SK-N-SH (cell line): Measurements from ENCODE around the gene THAP8. TPM values are rescaled to one million over a fixed set of nuclear protein-coding genes. Genes with fewer than 3 reads are reported as not detected.

Source experiments
- CTCF ChIA-PET: fragments of 300-600, 350-600 bp; formaldehyde crosslinking; extraction: SDS; loops from one replicate; lab custom pipeline; 2021; lab: Yijun Ruan, JAX
- POLR2A ChIA-PET: fragments of 350-600 bp; sonication (Branson Sonifier 250); formaldehyde crosslinking; extraction: SDS; loops from one replicate; lab custom pipeline; 2020; ENCODE audit warnings: antibody characterized with exemption, inconsistent platforms; lab: Yijun Ruan, JAX
- DNase-seq: peaks from one replicate; pipeline ENCODE4 v3.0.0; 2012
- H2AFZ ChIP-seq: fragments of 200-600 bp; sonication (generic); 2 replicates; pipeline ENCODE4 v1.8.1; 2016; ENCODE audit warnings: antibody characterized with exemption, mild to moderate bottlenecking, low read depth
- H3F3A ChIP-seq: fragments of 200-600 bp; sonication (generic); replicated peaks from 2 replicates; pipeline ENCODE3; 2016; ENCODE audit warnings: antibody characterized with exemption, mild to moderate bottlenecking; ENCODE audit not compliant: insufficient read depth
- H3K27ac ChIP-seq, 2 experiments: fragments of 200-500 bp in 1 of 2; fragments of 200-600 bp in 1 of 2; sonication (Bioruptor generic) in 1 of 2; sonication (generic), shearing (Covaris generic) in 1 of 2; 2 replicates each; pipeline versions ENCODE4 v1.5.1 to v1.6.1; 2014 to 2016; ENCODE audit warnings: low read depth in 2 of 2, inconsistent platforms in 1 of 2, low read length in 1 of 2, mild to moderate bottlenecking in 1 of 2, mixed read lengths in 1 of 2
- H3K27me3 ChIP-seq: fragments of 200-600 bp; sonication (generic), shearing (Covaris generic); 2 replicates; pipeline ENCODE4 v1.6.1; 2016; ENCODE audit warnings: mixed run types; ENCODE audit not compliant: insufficient read depth
- H3K36me3 ChIP-seq, 2 experiments: fragments of 200-500 bp in 1 of 2; fragments of 200-600 bp in 1 of 2; sonication (Bioruptor generic) in 1 of 2; sonication (generic) in 1 of 2; replicated peaks in 1 of 2; 2 replicates each; pipeline versions ENCODE3 to v1.5.1; 2014 to 2016; ENCODE audit warnings: low read length in 1 of 2, mild to moderate bottlenecking in 1 of 2; ENCODE audit not compliant: insufficient read depth in 2 of 2, control insufficient read depth in 1 of 2
- H3K4me1 ChIP-seq, 2 experiments: fragments of 200-500 bp in 1 of 2; fragments of 200-600 bp in 1 of 2; sonication (Bioruptor generic) in 1 of 2; sonication (generic), shearing (Covaris generic) in 1 of 2; 2 replicates each; pipeline versions ENCODE4 v1.5.1 to v1.6.1; 2014 to 2016; ENCODE audit warnings: low read depth in 1 of 2, low read length in 1 of 2, mixed run types in 1 of 2; ENCODE audit not compliant: insufficient read depth in 2 of 2, control insufficient read depth in 1 of 2
- H3K4me2 ChIP-seq: fragments of 200-600 bp; sonication (generic), shearing (Covaris generic); 2 replicates; pipeline ENCODE4 v1.6.1; 2017; ENCODE audit warnings: mixed run types
- H3K4me3 ChIP-seq, 2 experiments: fragments of 200-500 bp in 1 of 2; fragments of 200-600 bp in 1 of 2; sonication (Bioruptor generic) in 1 of 2; sonication (generic), shearing (Covaris generic) in 1 of 2; 2 replicates each; pipeline versions ENCODE4 v1.5.1 to v1.8.1; 2014 to 2016; ENCODE audit warnings: low read depth in 2 of 2, inconsistent platforms in 1 of 2, low read length in 1 of 2, mild to moderate bottlenecking in 1 of 2, mixed read lengths in 1 of 2, moderate library complexity in 1 of 2
- H3K79me2 ChIP-seq: fragments of 200-600 bp; sonication (generic); 2 replicates; pipeline ENCODE4 v1.8.1; 2017; ENCODE audit warnings: mild to moderate bottlenecking; ENCODE audit not compliant: insufficient read depth
- H3K9ac ChIP-seq: fragments of 200-600 bp; sonication (generic); 2 replicates; pipeline ENCODE4 v1.6.1; 2017; ENCODE audit warnings: mixed run types
- H3K9me2 ChIP-seq: fragments of 200-600 bp; sonication (generic); 2 replicates; pipeline ENCODE4 v1.6.1; 2017; ENCODE audit warnings: mixed run types
- H3K9me3 ChIP-seq: fragments of 200-600 bp; sonication (generic); 2 replicates; pipeline ENCODE4 v1.6.1; 2017; ENCODE audit warnings: mixed run types, mild to moderate bottlenecking, moderate library complexity
- H4K20me1 ChIP-seq: fragments of 200-600 bp; sonication (generic); 2 replicates; pipeline ENCODE4 v1.6.1; 2017; ENCODE audit warnings: mild to moderate bottlenecking, mixed run types; ENCODE audit not compliant: insufficient read depth
- CHD2 ChIP-seq: fragments of 150-350 bp; IDR thresholded peaks from 2 replicates; pipeline ENCODE4 v1.6.1; 2018; ENCODE audit warnings: low read length; ENCODE audit not compliant: partially characterized antibody
- CTCF ChIP-seq: fragments of 200-600 bp; sonication (generic); IDR thresholded peaks from 2 replicates; pipeline ENCODE4 v1.6.1; 2017; ENCODE audit warnings: antibody characterized with exemption, mild to moderate bottlenecking, moderate library complexity
- ELF1 ChIP-seq: IDR thresholded peaks from 2 replicates; pipeline ENCODE4 v1.4.0; 2012
- EP300 ChIP-seq, 2 experiments: IDR thresholded peaks; 2 replicates each; pipeline versions ENCODE4 v1.4.0 to v1.6.1; 2012; ENCODE audit warnings: borderline replicate concordance in 1 of 2, low read depth in 1 of 2, low read length in 1 of 2
- FOSL2 ChIP-seq: IDR thresholded peaks from 2 replicates; pipeline ENCODE4 v1.4.0; 2012; ENCODE audit warnings: low read depth, mild to moderate bottlenecking, moderate library complexity, borderline replicate concordance
- GABPA ChIP-seq: IDR thresholded peaks from 2 replicates; pipeline ENCODE4 v1.4.0; 2012; ENCODE audit warnings: low read depth, mild to moderate bottlenecking
- GATA2 ChIP-seq: sonication (generic); formaldehyde crosslinking; IDR thresholded peaks from 2 replicates; pipeline ENCODE4 v1.5.0; 2020; ENCODE audit warnings: mild to moderate bottlenecking, missing genetic modification reagents
- JUND ChIP-seq: IDR thresholded peaks from 2 replicates; pipeline ENCODE4 v1.4.0; 2012
- MAX ChIP-seq: IDR thresholded peaks from 2 replicates; pipeline ENCODE4 v1.4.0; 2012; ENCODE audit warnings: low read depth
- MEF2A ChIP-seq: IDR thresholded peaks from 2 replicates; pipeline ENCODE4 v1.4.0; 2012; ENCODE audit warnings: low read depth, borderline replicate concordance
- MXI1 ChIP-seq: IDR thresholded peaks from 2 replicates; pipeline ENCODE4 v1.6.1; 2012; ENCODE audit warnings: mild to moderate bottlenecking, low read depth, low read length, improper control_type of control experiment
- NRF1 ChIP-seq: IDR thresholded peaks from 2 replicates; pipeline ENCODE4 v1.6.1; 2012; ENCODE audit warnings: low read depth, mild to moderate bottlenecking, low read length
- POLR2AphosphoS5 ChIP-seq: IDR thresholded peaks from 2 replicates; pipeline ENCODE4 v1.6.1; 2012; ENCODE audit warnings: low read depth, low read length
- RAD21 ChIP-seq: IDR thresholded peaks from 2 replicates; pipeline ENCODE4 v1.6.1; 2012; ENCODE audit warnings: mild to moderate bottlenecking, low read length
- RFX5 ChIP-seq: IDR thresholded peaks from 2 replicates; pipeline ENCODE4 v1.6.1; 2012; ENCODE audit warnings: mild to moderate bottlenecking, improper control_type of control experiment, low read length
- TAF1 ChIP-seq: IDR thresholded peaks from 2 replicates; pipeline ENCODE4 v1.6.1; 2012; ENCODE audit warnings: low read depth, mild to moderate bottlenecking, low read length, moderate library complexity, borderline replicate concordance
- TEAD4 ChIP-seq: IDR thresholded peaks from 2 replicates; pipeline ENCODE4 v1.4.0; 2012; ENCODE audit warnings: mild to moderate bottlenecking, borderline replicate concordance; ENCODE audit not compliant: insufficient read depth
- USF2 ChIP-seq: fragments of 150-350 bp; IDR thresholded peaks from 2 replicates; pipeline ENCODE4 v1.6.1; 2017; ENCODE audit warnings: antibody characterized with exemption, low read length, low read depth, borderline replicate concordance
- YY1 ChIP-seq: IDR thresholded peaks from 2 replicates; pipeline ENCODE4 v1.4.0; 2012; ENCODE audit warnings: low read depth, mild to moderate bottlenecking
- ZBTB33 ChIP-seq: IDR thresholded peaks from 2 replicates; pipeline ENCODE4 v1.4.0; 2012; ENCODE audit warnings: low read depth, borderline replicate concordance
- WGBS: methylation state at CpG from one replicate; pipeline ENCODE4 v1.1.6; 2017; ENCODE audit warnings: low lambda C conversion rate; 5-methylcytosine and 5-hydroxymethylcytosine counted together
- polyA plus RNA-seq, 3 experiments: library from polyadenylated mRNA; depleted of rRNA; stranded (reverse); fragments of >200 nt; gene quantifications; 2 replicates each; pipeline ENCODE4 v1.2.3, GENCODE V29; 2012

The THAP8 gene
- polyA plus RNA-seq, 1 of the 3 experiments (the other 2 are of a cell fraction), result 6.3 TPM

- Histone ChIP-seq H3K4me3 (peak within 1 kb of the TSS; percentile 2 to 6; a peak in 2 of 4 replicates), H3K4me1 (peaks cover 0 to 21% of the 10 kb centered on the region in 2 experiments; a peak in 1 of 4 replicates), H3K36me3 (no peaks in the 10 kb centered on the region), H3K9me3 (no peaks in the 10 kb centered on the region), H3K4me2 (peak within 1 kb of the TSS; percentile 52; the same call in 1 of the 2 replicates), H3K27ac (no peak within 1 kb of the TSS), H3K79me2 (peaks cover 3% of the 10 kb centered on the region; the same call in 1 of the 2 replicates), H3K9me2 (no peaks in the 10 kb centered on the region)
- CTCF ChIA-PET, result interaction anchor here (0.6 kb wide), 1 partner anchor 139 kb away, joined by 3 read pairs; no protein-coding TSS in a partner anchor
- DNase-seq, result no peak
- TF ChIP-seq FOSL2 (no peak), RFX5 (no peak), MEF2A (no peak), GATA2 (no peak), GABPA (no peak), MAX (no peak), JUND (no peak), YY1 (no peak), POLR2AphosphoS5 (no peak), MXI1 (no peak), ZBTB33 (no peak), EP300 (IDR thresholded peaks at IDR 0.05; ENCODE audit: borderline replicate concordance in 1 of 2, low read depth in 1 of 2, low read length in 1 of 2) (no peak), NRF1 (no peak), RAD21 (no peak), ELF1 (no peak), CTCF (no peak), USF2 (no peak), TAF1 (no peak), TEAD4 (no peak), CHD2 (no peak)
- TF ChIP-seq, all 33 proteins: peak for 0
- Histone ChIP-seq H4K20me1 (no peaks in the 10 kb centered on the region), H3K9ac (no peak within 1 kb of the TSS), H3K27me3 (no peaks in the 10 kb centered on the region), H2AFZ (no peak within 1 kb of the TSS), H3F3A (no peaks in the 10 kb centered on the region)
- WGBS, result 94% methylated on average over 13 of the region's 19 CpGs
- POLR2A ChIA-PET, result interaction anchor here (1.7 kb wide), 1 partner anchor 14 kb away, joined by 4 read pairs; no protein-coding TSS in a partner anchor
Observed at GRCh38 chr19:36008336-36008978, 45.6 kb downstream of the THAP8 start, which contains the start of gene SYNE4. Gene SYNE4, minus strand, starts transcription at chr19:36008813. Its CDS starts 132 bp downstream, at chr19:36008681.
